K562 (cell line): ENCODE data around the gene ITIH3. TPM values are rescaled to one million over a fixed set of nuclear protein-coding genes. Genes with fewer than 3 reads are reported as not detected.

Experiments used
- ATAC-seq: fragments of 200-7000 bp; cut with Tn5 transposase; 3 replicates; pipeline ENCODE4 v1.9.1; 2020; ENCODE audit warnings: moderate library complexity
- BruUV-seq: library from RNA; stranded (reverse); fragments of 400-500 nt; replicated peaks from 2 replicates; lab custom pipeline; 2021; lab: Mats Ljungman, UMichigan
- CTCF ChIA-PET: fragments of 300-600 bp; formaldehyde crosslinking; extraction: SDS; loops from one replicate; lab custom pipeline; 2021; ENCODE audit warnings: low intra/inter-chr PET ratio; lab: Yijun Ruan, JAX
- POLR2A ChIA-PET: fragments of 300-600, 350-650 bp; sonication (Branson Sonifier 250); formaldehyde crosslinking; extraction: SDS; loops from one replicate; lab custom pipeline; 2021; ENCODE audit warnings: antibody characterized with exemption, inconsistent platforms; lab: Yijun Ruan, JAX
- DNase-seq, 4 experiments: peaks; one replicate each; pipeline versions ENCODE4 v3.0.0 to v3.0.0-alpha.2; 2011 to 2018; ENCODE audit warnings: low spot score in 3 of 4, mixed read lengths in 3 of 4; ENCODE audit errors: extremely low read depth in 1 of 4
- FAIRE-seq: peaks from 2 replicates; lab custom pipeline; 2011; peaks lifted over from hg19 to GRCh38; lab: Jason Lieb, UNC
- H2AFZ ChIP-seq: 2 replicates; pipeline ENCODE4 v1.6.0; 2011; ENCODE audit warnings: low read depth, low read length, control low read depth, inconsistent platforms
- H3K27ac ChIP-seq: fragments of 200-600 bp; 3 replicates; pipeline ENCODE4 v1.8.0; 2011; ENCODE audit warnings: low read depth, mild to moderate bottlenecking, control low read depth, inconsistent platforms, low read length, moderate library complexity, mixed read lengths; ENCODE audit errors: extremely low read depth
- H3K27me3 ChIP-seq, 2 experiments: fragments of 300-600 bp in 1 of 2; 2 replicates in 1 of 2; 3 replicates in 1 of 2; pipeline versions ENCODE4 v1.6.0 to v1.8.0; 2011; ENCODE audit warnings: inconsistent platforms in 2 of 2, low read length in 2 of 2, mild to moderate bottlenecking in 1 of 2, mixed read lengths in 1 of 2, moderate library complexity in 1 of 2; ENCODE audit not compliant: control insufficient read depth in 2 of 2, insufficient read depth in 2 of 2
- H3K36me3 ChIP-seq: fragments of 300-600 bp; 3 replicates; pipeline ENCODE4 v1.8.0; 2011; ENCODE audit warnings: mild to moderate bottlenecking, low read length, inconsistent platforms; ENCODE audit not compliant: control insufficient read depth, insufficient read depth
- H3K4me1 ChIP-seq, 2 experiments: fragments of 200-600 bp in 1 of 2; replicated peaks in 1 of 2; 2 replicates in 1 of 2; 3 replicates in 1 of 2; pipeline versions ENCODE4 v1.5.1 to v1.8.0; 2011; ENCODE audit warnings: inconsistent platforms in 2 of 2, low read length in 2 of 2, mild to moderate bottlenecking in 1 of 2, mixed read lengths in 1 of 2, moderate library complexity in 1 of 2; ENCODE audit not compliant: control insufficient read depth in 2 of 2, insufficient read depth in 2 of 2
- H3K4me2 ChIP-seq: 2 replicates; pipeline ENCODE4 v1.6.1; 2011; ENCODE audit warnings: low read length, control low read depth, inconsistent platforms, mixed read lengths; ENCODE audit not compliant: insufficient read depth
- H3K4me3 ChIP-seq: fragments of 200-600 bp; sonication (generic), shearing (Covaris generic); 2 replicates; pipeline ENCODE4 v1.5.1; 2016; ENCODE audit warnings: control low read depth, inconsistent platforms
- H3K79me2 ChIP-seq: fragments of 200-600 bp; 3 replicates; pipeline ENCODE4 v1.8.0; 2011; ENCODE audit warnings: low read length, inconsistent platforms; ENCODE audit not compliant: control insufficient read depth, insufficient read depth
- H3K9ac ChIP-seq, 2 experiments: 2 replicates each; pipeline versions ENCODE4 v1.6.0 to v1.6.1; 2011; ENCODE audit warnings: low read depth in 2 of 2, low read length in 2 of 2, control low read depth in 1 of 2, inconsistent platforms in 1 of 2, mild to moderate bottlenecking in 1 of 2, mixed read lengths in 1 of 2; ENCODE audit not compliant: insufficient read depth in 1 of 2
- H3K9me1 ChIP-seq: one replicate; pipeline ENCODE4 v1.6.0; 2011; ENCODE audit warnings: inconsistent platforms, mild to moderate bottlenecking, low read length, moderate library complexity; ENCODE audit not compliant: control insufficient read depth, insufficient read depth
- H3K9me3 ChIP-seq: replicated peaks from 2 replicates; pipeline ENCODE4 v1.5.1; 2011; ENCODE audit warnings: low read depth, low read length, inconsistent platforms; ENCODE audit not compliant: control insufficient read depth, insufficient read depth
- H4K20me1 ChIP-seq: replicated peaks from 2 replicates; pipeline ENCODE4 v1.6.1; 2011; ENCODE audit warnings: low read length, inconsistent platforms, mixed read lengths; ENCODE audit not compliant: control insufficient read depth, insufficient read depth
- CBFB ChIP-seq: sonication (generic); formaldehyde crosslinking; IDR thresholded peaks from 2 replicates; pipeline ENCODE4 v1.4.0; 2020; ENCODE audit warnings: mild to moderate bottlenecking, missing genetic modification reagents
- FOXJ2 ChIP-seq: fragments of 200-800 bp; sonication (Bioruptor generic); IDR thresholded peaks from 2 replicates; pipeline ENCODE4 v1.6.1; 2016; ENCODE audit warnings: missing genetic modification characterization, missing compliant biosample characterization
- KDM2B ChIP-seq: fragments of 250-450 bp; sonication (Bioruptor Pico); IDR thresholded peaks from 2 replicates; pipeline ENCODE4 v1.8.0; 2021; ENCODE audit warnings: mild to moderate bottlenecking, moderate library complexity
- MCM7 ChIP-seq, 2 experiments: fragments of 450-650 bp; IDR thresholded peaks; 2 replicates each; pipeline ENCODE4 v1.6.1; 2016 to 2018
- PML ChIP-seq: IDR thresholded peaks from 2 replicates; pipeline ENCODE4 v1.6.1; 2012; ENCODE audit warnings: low read length, inconsistent platforms
- PTBP1 ChIP-seq: fragments of 200-400 bp; formaldehyde crosslinking; IDR thresholded peaks from 2 replicates; pipeline ENCODE4 v1.6.1; 2017; ENCODE audit warnings: low read depth, low read length
- PURB ChIP-seq: sonication (generic); formaldehyde crosslinking; IDR thresholded peaks from 2 replicates; pipeline ENCODE4 v1.9.0; 2021; ENCODE audit warnings: low read depth, mild to moderate bottlenecking, missing genetic modification reagents
- TAL1 ChIP-seq: fragments of 450-650 bp; IDR thresholded peaks from 2 replicates; pipeline ENCODE4 v1.6.1; 2016; ENCODE audit warnings: mild to moderate bottlenecking
- TRIM28 ChIP-seq: fragments of 450-650 bp; IDR thresholded peaks from 2 replicates; pipeline ENCODE4 v1.6.1; 2017
- U2AF1 ChIP-seq: fragments of 200-400 bp; formaldehyde crosslinking; optimal IDR thresholded peaks from 2 replicates; pipeline ENCODE3; 2017; ENCODE audit warnings: mild to moderate bottlenecking, low read depth, low read length, moderate library complexity
- ZNF324 ChIP-seq: fragments of 250-450 bp; sonication (Bioruptor Pico); IDR thresholded peaks from 2 replicates; pipeline ENCODE4 v1.4.0; 2020; ENCODE audit warnings: mild to moderate bottlenecking
- WGBS: fragments of 100-300 bp; shearing (Covaris generic); methylation state at CpG from one replicate; pipeline ENCODE4 v1.1.6; 2016; ENCODE audit warnings: low coverage, mixed read lengths; ENCODE audit not compliant: insufficient coverage; ENCODE audit errors: missing lambda C conversion rate; 5-methylcytosine and 5-hydroxymethylcytosine counted together
- in situ Hi-C: fragments of 300-500 bp; cut with MboI; formaldehyde crosslinking; loops from 4 replicates; pipeline ENCODE4 v1.15.0; 2018; ENCODE audit warnings: inconsistent platforms, mixed read lengths
- intact Hi-C: fragments of 100-400 bp; cut with micrococcal nuclease; formaldehyde crosslinking; loops from 2 replicates; pipeline ENCODE4 v1.14.2; 2022
- polyA plus RNA-seq, 8 experiments: library from polyadenylated mRNA; depleted of rRNA in 4 of 8; stranded (reverse) in 5 of 8; unstranded in 3 of 8; fragments of >200 nt; fragmentation: Nextera tagmentation in 2 of 8; fragmentation: Illumina TruSeq in 1 of 8; extraction: Ambion mirVana in 2 of 8; extraction: Trizol in 1 of 8; gene quantifications; 2 replicates each; pipeline versions ENCODE4 v1.2.1 to v1.2.3, GENCODE V29; 2011 to 2014; ENCODE audit warnings: inconsistent platforms in 1 of 8, missing spikeins in 1 of 8
- total RNA-seq, 7 experiments: library from RNA; depleted of rRNA in 6 of 7; stranded (reverse); fragments of >200 nt in 6 of 7; fragmentation: Illumina TruSeq in 2 of 7; extraction: Trizol in 2 of 7; gene quantifications; 2 replicates each; pipeline versions ENCODE4 v1.2.1 to v1.2.3, GENCODE V29; 2011 to 2021; ENCODE audit warnings: low replicate concordance in 1 of 7
- TF ChIP-seq, protein P1 (sequence below): fragments of 450-650 bp; IDR thresholded peaks from 2 replicates; pipeline ENCODE4 v1.7.0; 2016; ENCODE audit warnings: borderline replicate concordance

Gene ITIH3
- total and polyA plus RNA-seq, 9 of the 15 experiments (the other 6 are each of a cell fraction or from before 2014, with no cell fraction given), result 0.07 to 0.35 TPM; not detected in 7

DNA sequence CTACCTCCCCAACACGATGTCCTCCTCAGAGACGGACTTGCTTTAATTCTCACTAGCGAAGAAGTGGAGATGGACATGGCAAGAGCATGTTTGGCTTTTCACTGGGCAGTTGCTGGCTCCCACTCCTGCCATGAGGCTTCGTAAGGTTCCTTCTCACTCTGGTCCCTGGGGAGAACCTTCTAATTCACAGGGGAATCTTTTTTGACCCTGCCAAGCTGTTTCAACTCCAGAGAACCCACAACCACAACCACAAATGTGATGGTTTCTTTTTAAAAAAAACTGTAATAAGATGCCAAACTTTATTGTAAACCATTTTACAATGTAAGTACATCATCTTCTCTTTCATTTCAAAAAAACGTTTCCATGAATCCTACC lies 41.9 kb downstream of the ITIH3 start:
- H3K36me3 ChIP-seq, result no peaks in the 10 kb centered on the region
- H3K9ac ChIP-seq, result no peak overlapping the region
- peaks cover 0 to 7% of the 10 kb centered on the region in 2 experiments; a peak in 3 of 5 replicates for H3K4me1 ChIP-seq
- CTCF ChIA-PET, result no interaction called here
- WGBS, result 56% methylated on average over 5 of the region's 5 CpGs
- ATAC-seq, result no peak
- no peak overlapping the region for H3K4me2 ChIP-seq
- intact Hi-C loops (no loop called here), in situ Hi-C loops (no loop called here)
- no peak overlapping the region for H3K27ac ChIP-seq
- no peak for DNase-seq
- H2AFZ ChIP-seq, result no peak overlapping the region
- BruUV-seq, result no TSS peak
- H4K20me1 ChIP-seq, result no peaks in the 10 kb centered on the region
- no peaks in the 10 kb centered on the region for H3K9me1 ChIP-seq
- no peak overlapping the region for H3K4me3 ChIP-seq
- POLR2A ChIA-PET, result no interaction called here
- no peaks in the 10 kb centered on the region for H3K79me2 ChIP-seq
- H3K27me3 ChIP-seq, result no peaks in the 10 kb centered on the region
- no peak for FAIRE-seq
- H3K9me3 ChIP-seq, result no peaks in the 10 kb centered on the region
- TF ChIP-seq FOXJ2 (tag) (no peak), TRIM28 (no peak), TAL1 (no peak), KDM2B (no peak), ZNF324 (CRISPR knock-in tag) (no peak), U2AF1 (no peak), PURB (CRISPR knock-in tag) (no peak), PML (no peak), MCM7 (IDR thresholded peaks at IDR 0.05) (no peak), PTBP1 (no peak), CBFB (CRISPR knock-in tag) (no peak)
- TF ChIP-seq, protein P1, sequence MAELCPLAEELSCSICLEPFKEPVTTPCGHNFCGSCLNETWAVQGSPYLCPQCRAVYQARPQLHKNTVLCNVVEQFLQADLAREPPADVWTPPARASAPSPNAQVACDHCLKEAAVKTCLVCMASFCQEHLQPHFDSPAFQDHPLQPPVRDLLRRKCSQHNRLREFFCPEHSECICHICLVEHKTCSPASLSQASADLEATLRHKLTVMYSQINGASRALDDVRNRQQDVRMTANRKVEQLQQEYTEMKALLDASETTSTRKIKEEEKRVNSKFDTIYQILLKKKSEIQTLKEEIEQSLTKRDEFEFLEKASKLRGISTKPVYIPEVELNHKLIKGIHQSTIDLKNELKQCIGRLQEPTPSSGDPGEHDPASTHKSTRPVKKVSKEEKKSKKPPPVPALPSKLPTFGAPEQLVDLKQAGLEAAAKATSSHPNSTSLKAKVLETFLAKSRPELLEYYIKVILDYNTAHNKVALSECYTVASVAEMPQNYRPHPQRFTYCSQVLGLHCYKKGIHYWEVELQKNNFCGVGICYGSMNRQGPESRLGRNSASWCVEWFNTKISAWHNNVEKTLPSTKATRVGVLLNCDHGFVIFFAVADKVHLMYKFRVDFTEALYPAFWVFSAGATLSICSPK, result no peak
